SK-N-SH (cell line): ENCODE data around the gene DNAH5.

ENCODE experiments used
- POLR2AphosphoS5 ChIP-seq: IDR thresholded peaks from 2 replicates; pipeline ENCODE4 v1.6.1; 2012; ENCODE audit warnings: low read depth, low read length
- RAD21 ChIP-seq: IDR thresholded peaks from 2 replicates; pipeline ENCODE4 v1.6.1; 2012; ENCODE audit warnings: mild to moderate bottlenecking, low read length
- RFX5 ChIP-seq: IDR thresholded peaks from 2 replicates; pipeline ENCODE4 v1.6.1; 2012; ENCODE audit warnings: mild to moderate bottlenecking, improper control_type of control experiment, low read length

GRCh38 chr5:13992795-13993194 lies 48.3 kb upstream of the DNAH5 start:
- no peak for TF ChIP-seq RAD21
- TF ChIP-seq RFX5 = no peak
- TF ChIP-seq POLR2AphosphoS5 = no peak
